Measurements from ENCODE around the gene HMCES. TPM values are rescaled to one million over a fixed set of nuclear protein-coding genes. Genes with fewer than 3 reads are reported as not detected.
A peak's percentile ranks its signal among the peaks of the same experiment; 100 is the strongest.
"Not testable (repeated sequence)": the region's sequence is repeated elsewhere in the genome, so short reads cannot be mapped to it uniquely, and the experiment has no call there.

HMCES gene
- total and polyA plus RNA-seq, 11 donors = 30.0 to 46.6 (median 37.7) TPM

DNA sequence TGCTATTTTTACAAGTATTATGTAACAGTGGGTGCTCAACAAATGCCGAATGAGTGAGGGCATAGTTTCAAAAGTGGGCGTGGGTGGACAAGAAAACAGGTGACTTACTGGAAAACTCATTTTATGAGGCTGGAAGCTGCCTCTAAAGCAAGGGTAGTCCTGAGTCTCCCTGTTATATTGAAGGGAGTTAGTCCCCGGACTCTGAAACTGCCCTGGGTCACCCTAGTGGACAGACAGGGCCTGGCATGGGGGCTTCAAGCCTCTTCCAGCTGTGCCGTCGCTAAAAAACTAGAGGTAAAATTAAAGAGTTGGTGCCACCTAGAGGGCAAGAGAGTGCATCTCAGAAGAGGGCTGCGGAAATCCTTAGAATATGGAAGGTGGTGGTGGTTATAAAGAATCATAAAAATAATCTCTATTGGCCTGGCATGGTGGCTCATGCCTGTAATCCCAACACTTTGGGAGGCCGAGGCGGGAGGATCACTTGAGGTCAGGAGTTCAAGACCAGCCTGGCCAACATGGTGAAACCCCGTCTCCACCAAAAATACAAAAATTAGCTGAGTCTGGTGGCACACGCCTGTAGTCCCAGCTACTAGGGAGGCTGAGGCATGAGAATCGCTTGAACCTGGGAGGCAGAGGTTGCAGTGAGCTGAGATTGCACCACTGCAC, 32.9 kb upstream of the HMCES start:
- not testable (repeated sequence) for H3K9me3 ChIP-seq
- WGBS, 4 donors = 18 to 22% (median 20%) methylated on average over 11 of the region's 11 CpGs

DNA sequence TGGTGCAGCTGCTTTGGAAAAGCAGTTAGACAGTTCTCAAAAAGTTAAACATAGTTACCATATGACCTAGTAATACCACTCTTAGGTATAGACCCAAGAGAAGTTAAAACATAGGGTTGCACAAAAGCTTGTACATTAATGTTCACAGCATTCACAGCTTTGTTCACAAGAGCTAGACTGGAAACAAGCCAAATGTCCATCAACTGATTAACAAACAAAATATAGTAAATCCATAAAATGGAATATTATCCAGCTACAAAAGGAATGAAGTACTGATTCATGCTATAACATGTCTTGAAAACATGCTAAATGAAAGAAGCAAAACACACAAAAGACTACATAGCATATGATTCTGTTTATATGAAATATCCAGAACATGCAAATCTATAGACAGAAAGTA, 32.0 kb upstream of the HMCES start:
- DNase-seq = no peak
- Histone ChIP-seq H3K36me3 (peaks cover 0 to 8% (median 2%) of the 10 kb centered on the region in 9 donors), H3K27me3 (no peaks in the 10 kb centered on the region), H3K4me3 (no peak overlapping the region), H3K4me1 (peaks cover 0 to 49% (median 29%) of the 10 kb centered on the region in 12 donors), H3K9me3 (no peaks in the 10 kb centered on the region), H3K27ac (no peak overlapping the region)
- ATAC-seq = no peak
- intact Hi-C loops (cut with DNase I) = loop anchor here in 7 of 10 donors (2.0 to 10.0 kb wide), 6 partner anchors 64 to 279 kb away; partner anchors contain the start of gene CNBP (in 5 of the 7)
- no peak for TF ChIP-seq POLR2A (IDR thresholded peaks at IDR 0.05)
- TF ChIP-seq, protein P1, sequence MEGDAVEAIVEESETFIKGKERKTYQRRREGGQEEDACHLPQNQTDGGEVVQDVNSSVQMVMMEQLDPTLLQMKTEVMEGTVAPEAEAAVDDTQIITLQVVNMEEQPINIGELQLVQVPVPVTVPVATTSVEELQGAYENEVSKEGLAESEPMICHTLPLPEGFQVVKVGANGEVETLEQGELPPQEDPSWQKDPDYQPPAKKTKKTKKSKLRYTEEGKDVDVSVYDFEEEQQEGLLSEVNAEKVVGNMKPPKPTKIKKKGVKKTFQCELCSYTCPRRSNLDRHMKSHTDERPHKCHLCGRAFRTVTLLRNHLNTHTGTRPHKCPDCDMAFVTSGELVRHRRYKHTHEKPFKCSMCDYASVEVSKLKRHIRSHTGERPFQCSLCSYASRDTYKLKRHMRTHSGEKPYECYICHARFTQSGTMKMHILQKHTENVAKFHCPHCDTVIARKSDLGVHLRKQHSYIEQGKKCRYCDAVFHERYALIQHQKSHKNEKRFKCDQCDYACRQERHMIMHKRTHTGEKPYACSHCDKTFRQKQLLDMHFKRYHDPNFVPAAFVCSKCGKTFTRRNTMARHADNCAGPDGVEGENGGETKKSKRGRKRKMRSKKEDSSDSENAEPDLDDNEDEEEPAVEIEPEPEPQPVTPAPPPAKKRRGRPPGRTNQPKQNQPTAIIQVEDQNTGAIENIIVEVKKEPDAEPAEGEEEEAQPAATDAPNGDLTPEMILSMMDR (IDR thresholded peaks at IDR 0.05) = no peak

More for the DNA sequence above, 32.9 kb upstream of the HMCES start:
- peaks cover 0 to 45% (median 24%) of the 10 kb centered on the region in 12 donors for H3K4me1 ChIP-seq
- H3K27me3 ChIP-seq, H3K36me3 ChIP-seq: not testable (repeated sequence)
- peak; percentile 83 to 91 (median 84) for DNase-seq
- TF ChIP-seq, protein P1 (IDR thresholded peaks at IDR 0.05) = peak; percentile 80 to 98 (median 94)
- intact Hi-C loops (cut with DNase I) = loop anchor here in 9 of 10 donors (1.0 to 10.0 kb wide), 11 partner anchors 63 to 278 kb away; partner anchors contain the start of gene CNBP (in 6 of the 9)
- H3K27ac ChIP-seq = peak overlapping the region in 11 of 12 donors; percentile 22 to 81 (median 61)
- peak overlapping the region in 3 of 12 donors; percentile 4 to 30 (median 23) for H3K4me3 ChIP-seq
- peak; percentile 85 to 89 (median 88) for ATAC-seq

DNA sequence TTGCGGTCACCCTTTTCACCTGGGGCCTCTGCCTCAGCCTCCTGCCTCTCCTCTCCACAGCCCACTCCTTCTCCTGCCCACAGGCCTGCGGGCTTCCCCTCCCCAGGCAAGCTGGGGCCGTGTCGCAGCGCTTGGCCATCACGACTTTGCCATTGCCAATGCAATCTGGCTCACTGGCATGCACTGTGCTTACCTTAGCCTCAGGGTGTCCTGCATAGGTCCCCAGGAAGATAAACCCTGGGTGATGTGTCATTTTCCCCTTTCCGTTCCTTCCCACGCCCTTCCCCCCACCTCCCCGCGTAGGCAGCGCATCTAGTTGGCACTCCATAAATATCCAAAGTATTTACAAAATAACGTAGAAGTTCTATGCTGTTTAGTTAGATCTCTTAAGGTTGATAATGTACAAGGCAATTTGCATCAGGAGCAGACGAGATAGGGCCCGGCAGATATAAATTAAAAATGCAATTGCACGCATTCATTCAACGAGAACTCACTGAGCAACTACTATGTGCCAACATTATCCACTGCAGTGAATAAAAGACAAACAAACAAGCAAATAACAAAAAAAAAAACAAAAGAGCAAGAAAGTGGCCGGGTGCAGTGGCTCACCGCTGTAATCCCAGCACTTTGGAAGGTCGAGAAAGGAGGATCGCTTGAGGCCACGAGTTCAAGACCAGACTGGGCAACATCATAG, 30.2 kb upstream of the HMCES start:
- H3K4me3 ChIP-seq = peak overlapping the region; percentile 60 to 100 (median 96)
- peaks cover 0 to 26% (median 20%) of the 10 kb centered on the region in 9 donors for H3K36me3 ChIP-seq
- peaks cover 0 to 53% (median 32%) of the 10 kb centered on the region in 12 donors for H3K4me1 ChIP-seq
- no peak for DNase-seq
- no peak for TF ChIP-seq POLR2A (IDR thresholded peaks at IDR 0.05)
- TF ChIP-seq, protein P1 (IDR thresholded peaks at IDR 0.05) = no peak
- ATAC-seq = no peak
- H3K9me3 ChIP-seq = no peaks in the 10 kb centered on the region
- 61 to 64% (median 63%) methylated on average over 21 of the region's 21 CpGs for WGBS, 4 donors
- intact Hi-C loops (cut with DNase I) = loop anchor here in 9 of 10 donors (2.0 to 10.0 kb wide), 7 partner anchors 66 to 281 kb away; partner anchors contain the start of gene CNBP (in 5 of the 9)
- peak overlapping the region in 10 of 12 donors; percentile 74 to 97 (median 88) for H3K27ac ChIP-seq
- H3K27me3 ChIP-seq = no peaks in the 10 kb centered on the region
